ENCODE measurements around the gene NMB.

The NMB gene

GRCh38 chr15:84649706-84650105 is 8.3 kb downstream of the NMB start:
- Histone ChIP-seq H3K4me3 (ENCODE audit: low read length) (no peak overlapping the region), H3K36me3 (replicated peaks; ENCODE audit: low read depth, low read length) (peaks cover 51% of the 10 kb centered on the region), H4K20me1 (ENCODE audit: insufficient read depth, low read length) (no peaks in the 10 kb centered on the region), H3K4me1 (ENCODE audit: low read length) (peaks cover 7% of the 10 kb centered on the region), H3K4me2 (ENCODE audit: low read length) (no peak overlapping the region), H3K79me2 (ENCODE audit: low read length) (peaks cover 20% of the 10 kb centered on the region), H3K27me3 (ENCODE audit: low read depth, low read length) (no peaks in the 10 kb centered on the region), H3K27ac (ENCODE audit: low read length) (no peak overlapping the region), H3K9ac (ENCODE audit: low read length) (no peak overlapping the region), H3K9me3 (ENCODE audit: insufficient read depth, low read length) (no peaks in the 10 kb centered on the region), H2AFZ (ENCODE audit: low read depth, low read length) (no peak overlapping the region)
- TF ChIP-seq EZH2phosphoT487 (IDR thresholded peaks at IDR 0.05; ENCODE audit: low read depth) = no peak
- no peak for TF ChIP-seq CTCF (IDR thresholded peaks at IDR 0.05; ENCODE audit: low read depth, low read length)

DNA sequence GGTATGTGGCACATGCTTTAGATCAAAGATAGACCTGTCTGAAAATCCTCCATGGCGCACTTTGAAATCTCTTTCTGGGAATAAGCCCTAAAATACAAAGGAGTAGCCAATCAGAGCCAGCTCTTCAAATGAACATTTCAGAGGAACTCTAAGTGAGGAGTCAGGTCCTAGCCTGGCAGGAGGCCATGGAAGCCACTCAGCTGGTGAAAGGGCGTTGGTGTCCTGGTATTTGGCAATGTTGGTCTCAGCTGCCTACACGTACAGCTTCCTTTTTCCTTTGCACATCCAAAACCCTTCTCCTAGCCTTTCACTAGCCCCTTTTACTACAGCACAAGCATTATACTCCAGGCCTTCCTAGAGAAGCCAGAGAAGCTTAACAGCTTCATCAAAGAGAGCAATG is 9.5 kb downstream of the NMB start:
- no peak overlapping the region for H3K4me2 ChIP-seq (ENCODE audit: low read length)
- no peaks in the 10 kb centered on the region for H3K27me3 ChIP-seq (ENCODE audit: low read depth, low read length)
- H3K9ac ChIP-seq (ENCODE audit: low read length) = no peak overlapping the region
- peaks cover 58% of the 10 kb centered on the region for H3K36me3 ChIP-seq (replicated peaks; ENCODE audit: low read depth, low read length)
- H3K4me3 ChIP-seq (ENCODE audit: low read length) = no peak overlapping the region
- TF ChIP-seq EZH2phosphoT487 (IDR thresholded peaks at IDR 0.05; ENCODE audit: low read depth) (no peak), CTCF (IDR thresholded peaks at IDR 0.05; ENCODE audit: low read depth, low read length) (no peak)
- H2AFZ ChIP-seq (ENCODE audit: low read depth, low read length) = no peak overlapping the region
- H4K20me1 ChIP-seq (ENCODE audit: insufficient read depth, low read length) = no peaks in the 10 kb centered on the region
- no peaks in the 10 kb centered on the region for H3K9me3 ChIP-seq (ENCODE audit: insufficient read depth, low read length)
- peaks cover 6% of the 10 kb centered on the region for H3K4me1 ChIP-seq (ENCODE audit: low read length)
- H3K27ac ChIP-seq (ENCODE audit: low read length) = no peak overlapping the region
- peaks cover 15% of the 10 kb centered on the region for H3K79me2 ChIP-seq (ENCODE audit: low read length)

- Histone ChIP-seq H3K9me3 (ENCODE audit: insufficient read depth, low read length) (no peaks in the 10 kb centered on the region), H3K27ac (ENCODE audit: low read length) (no peak overlapping the region), H4K20me1 (ENCODE audit: insufficient read depth, low read length) (no peaks in the 10 kb centered on the region), H3K36me3 (replicated peaks; ENCODE audit: low read depth, low read length) (peaks cover 65% of the 10 kb centered on the region), H3K4me3 (ENCODE audit: low read length) (no peak overlapping the region), H3K4me2 (ENCODE audit: low read length) (no peak overlapping the region), H3K4me1 (ENCODE audit: low read length) (no peaks in the 10 kb centered on the region), H3K27me3 (ENCODE audit: low read depth, low read length) (no peaks in the 10 kb centered on the region), H3K9ac (ENCODE audit: low read length) (no peak overlapping the region), H3K79me2 (ENCODE audit: low read length) (peaks cover 6% of the 10 kb centered on the region), H2AFZ (ENCODE audit: low read depth, low read length) (no peak overlapping the region)
- no peak for TF ChIP-seq CTCF (IDR thresholded peaks at IDR 0.05; ENCODE audit: low read depth, low read length)
Observed at GRCh38 chr15:84647726-84648125, 10.3 kb downstream of the NMB start.

- no peak overlapping the region for H3K4me3 ChIP-seq (ENCODE audit: low read length)
- H3K4me1 ChIP-seq (ENCODE audit: low read length) = no peaks in the 10 kb centered on the region
- H3K36me3 ChIP-seq (replicated peaks; ENCODE audit: low read depth, low read length) = peaks cover 65% of the 10 kb centered on the region
- H2AFZ ChIP-seq (ENCODE audit: low read depth, low read length) = no peak overlapping the region
- H3K79me2 ChIP-seq (ENCODE audit: low read length) = no peaks in the 10 kb centered on the region
- TF ChIP-seq EZH2phosphoT487 (IDR thresholded peaks at IDR 0.05; ENCODE audit: low read depth) = no peak
- no peak for TF ChIP-seq CTCF (IDR thresholded peaks at IDR 0.05; ENCODE audit: low read depth, low read length)
- no peak overlapping the region for H3K9ac ChIP-seq (ENCODE audit: low read length)
- H3K9me3 ChIP-seq (ENCODE audit: insufficient read depth, low read length) = no peaks in the 10 kb centered on the region
- no peak overlapping the region for H3K27ac ChIP-seq (ENCODE audit: low read length)
- no peaks in the 10 kb centered on the region for H3K27me3 ChIP-seq (ENCODE audit: low read depth, low read length)
- no peak overlapping the region for H3K4me2 ChIP-seq (ENCODE audit: low read length)
- H4K20me1 ChIP-seq (ENCODE audit: insufficient read depth, low read length) = no peaks in the 10 kb centered on the region
Observed at GRCh38 chr15:84645997-84646396, 12.0 kb downstream of the NMB start.

All from OCI-LY3 (cell line).